Esophagus squamous epithelium (tissue), 5 donors: Measurements from ENCODE around the gene HSPB3. TPM values are rescaled to one million over a fixed set of nuclear protein-coding genes. Genes with fewer than 3 reads are reported as not detected.
"Not testable (repeated sequence)": the region's sequence is repeated elsewhere in the genome, so short reads cannot be mapped to it uniquely, and the experiment has no call there.

ENCODE experiments used
- DNase-seq: peaks from one replicate; lab custom pipeline; 2025; lab: John Stamatoyannopoulos, UW
- H3K27ac ChIP-seq, 4 donors: fragments of 200-600 bp; sonication (generic); one replicate each; pipeline ENCODE4 v1.5.1; 2016 to 2019; ENCODE audit warnings: mild to moderate bottlenecking in 1 of 4
- H3K27me3 ChIP-seq, 4 donors: fragments of 200-600 bp; sonication (generic); 1 replicate in 3 of 4; 2 replicates in 1 of 4; pipeline versions ENCODE4 v1.5.1 to v1.6.0; 2017 to 2021; ENCODE audit warnings: antibody characterized with exemption in 1 of 4
- H3K36me3 ChIP-seq, 3 donors: fragments of 200-600 bp; sonication (generic); one replicate each; pipeline ENCODE4 v1.5.1; 2016 to 2019
- H3K4me1 ChIP-seq, 3 donors: fragments of 200-600 bp; sonication (generic); one replicate each; pipeline ENCODE4 v1.5.1; 2017 to 2019
- H3K4me3 ChIP-seq, 4 donors: fragments of 200-600 bp; sonication (generic); 1 replicate in 3 of 4; 2 replicates in 1 of 4; pipeline ENCODE4 v1.5.1; 2016 to 2019; ENCODE audit warnings: mild to moderate bottlenecking in 2 of 4, moderate library complexity in 1 of 4
- H3K9me3 ChIP-seq, 3 donors: fragments of 200-600 bp; sonication (generic); one replicate each; pipeline ENCODE4 v1.5.1; 2016 to 2019
- POLR2A ChIP-seq, 4 donors: fragments of 450-650 bp; IDR thresholded peaks; one replicate each; pipeline ENCODE4 v1.6.1; 2017; ENCODE audit warnings: antibody characterized with exemption in 4 of 4, mild to moderate bottlenecking in 4 of 4, moderate library complexity in 3 of 4
- WGBS, 2 donors: methylation state at CpG; one replicate each; pipeline ENCODE4 v1.1.5; 2018; 5-methylcytosine and 5-hydroxymethylcytosine counted together
- intact Hi-C: fragments of 100-400 bp; cut with DNase I; formaldehyde crosslinking; loops from one replicate; pipeline ENCODE4 v1.15.0; 2022
- total RNA-seq, 4 donors: library from RNA; depleted of rRNA; stranded (reverse); fragments of >200 nt; gene quantifications; one replicate each; pipeline ENCODE4 v1.1.0, GENCODE V29; 2016
- TF ChIP-seq, protein P1 (sequence below), 6 experiments: fragments of 450-650 bp in 4 of 6; fragments of 200-600 bp in 2 of 6; sonication (generic) in 2 of 6; IDR thresholded peaks; one replicate each; pipeline ENCODE4 v1.5.1; 2016 to 2019; ENCODE audit warnings: antibody characterized with exemption in 6 of 6, mild to moderate bottlenecking in 4 of 6, moderate library complexity in 4 of 6
- donor health status: DM: yes; HTN: yes; CAD: no.

Gene HSPB3
- total RNA-seq, 4 donors from 2014 or later: 0.40 to 14.1 (median 2.4) TPM; not detected in 1

DNA sequence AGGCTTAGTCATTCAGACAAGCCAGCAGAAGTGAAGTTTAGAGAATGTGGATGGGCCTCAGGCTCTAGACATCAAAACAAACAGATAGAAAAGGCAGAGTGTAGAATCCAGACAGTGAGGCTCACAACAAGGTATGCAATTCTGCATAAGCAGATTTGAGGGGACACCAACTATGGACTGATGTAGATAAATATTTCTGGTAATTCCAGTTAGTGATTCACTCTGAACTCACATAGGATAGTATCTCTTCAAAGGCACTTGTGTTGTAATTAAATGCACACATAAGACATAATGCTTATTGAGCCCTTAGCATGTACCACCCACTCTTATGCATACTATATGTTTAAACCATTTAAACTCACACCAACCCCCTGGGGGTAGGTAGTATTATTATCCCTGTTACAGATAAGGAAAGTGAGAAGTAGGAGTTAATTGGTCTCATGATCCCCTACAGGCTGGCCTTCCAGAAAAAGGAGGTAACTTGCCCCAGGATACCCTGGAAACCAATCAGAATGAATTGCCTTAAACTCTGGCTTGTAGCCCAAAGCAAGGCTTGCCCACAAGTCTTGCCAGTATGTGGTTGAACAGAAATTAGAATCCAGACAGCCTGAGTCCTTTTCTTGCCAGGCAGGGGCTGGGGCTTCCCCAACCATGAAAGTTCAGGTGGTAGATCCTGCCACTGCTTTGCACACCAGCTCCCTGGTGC, 39.5 kb upstream of the HSPB3 start:
- H3K27ac ChIP-seq: no peak overlapping the region
- TF ChIP-seq, protein P1, sequence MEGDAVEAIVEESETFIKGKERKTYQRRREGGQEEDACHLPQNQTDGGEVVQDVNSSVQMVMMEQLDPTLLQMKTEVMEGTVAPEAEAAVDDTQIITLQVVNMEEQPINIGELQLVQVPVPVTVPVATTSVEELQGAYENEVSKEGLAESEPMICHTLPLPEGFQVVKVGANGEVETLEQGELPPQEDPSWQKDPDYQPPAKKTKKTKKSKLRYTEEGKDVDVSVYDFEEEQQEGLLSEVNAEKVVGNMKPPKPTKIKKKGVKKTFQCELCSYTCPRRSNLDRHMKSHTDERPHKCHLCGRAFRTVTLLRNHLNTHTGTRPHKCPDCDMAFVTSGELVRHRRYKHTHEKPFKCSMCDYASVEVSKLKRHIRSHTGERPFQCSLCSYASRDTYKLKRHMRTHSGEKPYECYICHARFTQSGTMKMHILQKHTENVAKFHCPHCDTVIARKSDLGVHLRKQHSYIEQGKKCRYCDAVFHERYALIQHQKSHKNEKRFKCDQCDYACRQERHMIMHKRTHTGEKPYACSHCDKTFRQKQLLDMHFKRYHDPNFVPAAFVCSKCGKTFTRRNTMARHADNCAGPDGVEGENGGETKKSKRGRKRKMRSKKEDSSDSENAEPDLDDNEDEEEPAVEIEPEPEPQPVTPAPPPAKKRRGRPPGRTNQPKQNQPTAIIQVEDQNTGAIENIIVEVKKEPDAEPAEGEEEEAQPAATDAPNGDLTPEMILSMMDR (IDR thresholded peaks at IDR 0.05): no peak
- no peak for TF ChIP-seq POLR2A (IDR thresholded peaks at IDR 0.05)
- intact Hi-C loops: loop anchor here (10.0 kb wide), 1 partner anchor 171 kb away; no protein-coding TSS in a partner anchor
- no peaks in the 10 kb centered on the region for H3K27me3 ChIP-seq
- DNase-seq: no peak
- no peaks in the 10 kb centered on the region for H3K36me3 ChIP-seq
- H3K4me1 ChIP-seq: peaks cover 0 to 16% (median 0%) of the 10 kb centered on the region in 3 donors
- H3K9me3 ChIP-seq: no peaks in the 10 kb centered on the region
- no peak overlapping the region for H3K4me3 ChIP-seq

- TF ChIP-seq, protein P1 (IDR thresholded peaks at IDR 0.05): peak; percentile 48 to 83 (median 73)
- not testable (repeated sequence) for H3K27me3 ChIP-seq, H3K9me3 ChIP-seq, H3K4me3 ChIP-seq, H3K27ac ChIP-seq, H3K36me3 ChIP-seq, DNase-seq
- WGBS, 2 donors: 32 to 42% methylated on average over 8 to 9 of the region's 10 CpGs
- intact Hi-C loops: loop anchor here (10.0 kb wide), 1 partner anchor 175 kb away; no protein-coding TSS in a partner anchor
- peaks cover 0 to 16% (median 0%) of the 10 kb centered on the region in 3 donors for H3K4me1 ChIP-seq
Observed at GRCh38 chr5:54419573-54420423, 35.7 kb upstream of the HSPB3 start.

GRCh38 chr5:54420511-54420910, 35.0 kb upstream of the HSPB3 start:
- H3K27ac ChIP-seq, H3K9me3 ChIP-seq, H3K4me3 ChIP-seq, H3K36me3 ChIP-seq, DNase-seq, intact Hi-C loops, H3K27me3 ChIP-seq: not testable (repeated sequence)
- no CpG with 5 or more reads among the region's 30 CpGs for WGBS, 2 donors
- peaks cover 0 to 13% (median 0%) of the 10 kb centered on the region in 3 donors for H3K4me1 ChIP-seq

DNA sequence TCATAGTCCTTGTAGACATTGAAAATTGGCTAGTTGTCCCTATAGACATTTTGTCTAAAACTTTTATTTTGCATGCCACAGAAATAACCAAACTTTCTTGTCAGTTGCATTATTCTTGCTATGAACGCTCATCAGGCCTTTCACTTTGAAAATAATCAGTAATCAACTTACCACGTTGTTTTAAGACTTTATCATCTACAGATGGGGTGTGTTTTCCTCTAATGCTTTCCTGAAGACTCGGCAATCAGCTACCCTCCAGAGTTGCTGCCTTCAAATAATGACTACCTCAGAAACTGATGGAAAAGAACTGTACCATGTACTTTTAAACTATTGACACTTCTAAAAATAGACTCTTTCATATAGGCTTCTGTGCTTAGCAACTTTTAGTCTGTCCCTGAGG, 33.5 kb upstream of the HSPB3 start:
- intact Hi-C loops: no loop called here
- TF ChIP-seq, protein P1 (IDR thresholded peaks at IDR 0.05): no peak
- TF ChIP-seq POLR2A (IDR thresholded peaks at IDR 0.05): no peak
- no peak for DNase-seq
- no peak overlapping the region for H3K27ac ChIP-seq
- 49 to 51% methylated on average over 3 of the region's 3 CpGs for WGBS, 2 donors
- no peaks in the 10 kb centered on the region for H3K4me1 ChIP-seq
- H3K27me3 ChIP-seq: peaks cover 0 to 6% (median 0%) of the 10 kb centered on the region in 4 donors
- no peaks in the 10 kb centered on the region for H3K9me3 ChIP-seq
- no peak overlapping the region for H3K4me3 ChIP-seq
- H3K36me3 ChIP-seq: no peaks in the 10 kb centered on the region

DNA sequence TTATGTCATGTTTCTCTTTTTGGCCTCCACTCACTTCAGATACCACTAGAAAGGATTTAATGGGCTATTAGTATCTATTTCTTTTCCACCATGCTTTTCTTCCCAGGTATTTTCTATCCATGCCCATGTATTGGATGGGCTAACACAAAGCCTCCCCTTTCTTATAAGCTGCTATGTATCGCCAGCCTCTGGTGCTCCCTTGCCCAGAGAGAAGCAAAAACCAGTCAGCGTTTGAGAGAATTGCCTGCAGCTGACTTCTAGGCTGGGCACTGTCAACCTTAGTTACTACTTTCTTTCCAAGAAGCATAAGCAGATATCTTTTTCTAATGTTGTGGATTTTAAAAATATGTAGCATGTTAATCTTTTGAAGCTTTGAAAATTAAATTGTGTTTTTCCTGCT, 30.2 kb upstream of the HSPB3 start:
- 93 to 97% methylated on average over 2 of the region's 2 CpGs for WGBS, 2 donors
- Histone ChIP-seq H3K36me3 (no peaks in the 10 kb centered on the region), H3K9me3 (no peaks in the 10 kb centered on the region), H3K27me3 (peaks cover 0 to 6% (median 0%) of the 10 kb centered on the region in 4 donors), H3K4me1 (no peaks in the 10 kb centered on the region), H3K27ac (no peak overlapping the region), H3K4me3 (no peak overlapping the region)
- intact Hi-C loops: no loop called here
- TF ChIP-seq POLR2A (IDR thresholded peaks at IDR 0.05): no peak
- TF ChIP-seq, protein P1 (IDR thresholded peaks at IDR 0.05): no peak
- no peak for DNase-seq
